HepG2 (cell line): ENCODE results near the gene PPP2R5C. TPM values are rescaled to one million over a fixed set of nuclear protein-coding genes. Genes with fewer than 3 reads are reported as not detected.
A peak's percentile ranks its signal among the peaks of the same experiment; 100 is the strongest.

Experiments
- FOXJ3 ChIP-seq: sonication (generic); formaldehyde crosslinking; IDR thresholded peaks from 2 replicates; pipeline ENCODE4 v1.4.0; 2020; ENCODE audit warnings: missing genetic modification reagents, mild to moderate bottlenecking, borderline replicate concordance
- GATA4 ChIP-seq: sonication (generic); IDR thresholded peaks from 2 replicates; pipeline ENCODE4 v1.6.1; 2016; ENCODE audit warnings: antibody characterized with exemption, low read depth, borderline replicate concordance
- HNF4A ChIP-seq: sonication (generic); formaldehyde crosslinking; IDR thresholded peaks from 2 replicates; pipeline ENCODE4 v1.4.0; 2020; ENCODE audit warnings: missing genetic modification reagents
- HNRNPH1 ChIP-seq: fragments of 200-400 bp; formaldehyde crosslinking; optimal IDR thresholded peaks from 2 replicates; pipeline ENCODE3; 2017; ENCODE audit warnings: mild to moderate bottlenecking, low read depth, low read length
- IKZF4 ChIP-seq: sonication (generic); formaldehyde crosslinking; IDR thresholded peaks from 2 replicates; pipeline ENCODE4 v1.5.1; 2020; ENCODE audit warnings: borderline replicate concordance, mild to moderate bottlenecking, low read depth, missing genetic modification reagents; ENCODE audit errors: not compliant biosample characterization
- KDM4B ChIP-seq: sonication (generic); formaldehyde crosslinking; IDR thresholded peaks from 2 replicates; pipeline ENCODE4 v1.4.0; 2020; ENCODE audit warnings: missing genetic modification reagents
- NFYB ChIP-seq: sonication (generic); formaldehyde crosslinking; IDR thresholded peaks from 2 replicates; pipeline ENCODE4 v1.4.0; 2020; ENCODE audit warnings: missing genetic modification reagents
- RARG ChIP-seq: sonication (generic); formaldehyde crosslinking; IDR thresholded peaks from 2 replicates; pipeline ENCODE4 v1.4.0; 2020; ENCODE audit warnings: low read depth, mild to moderate bottlenecking, missing genetic modification reagents
- RXRA ChIP-seq: sonication (generic); formaldehyde crosslinking; IDR thresholded peaks from 2 replicates; pipeline ENCODE4 v1.5.1; 2020; ENCODE audit warnings: missing genetic modification reagents
- RXRB ChIP-seq: IDR thresholded peaks from 2 replicates; pipeline ENCODE4 v1.6.1; 2016; ENCODE audit warnings: borderline replicate concordance, missing genetic modification reagents, missing compliant biosample characterization
- SMARCE1 ChIP-seq: fragments of 450-650 bp; IDR thresholded peaks from 2 replicates; pipeline ENCODE4 v1.6.1; 2017; ENCODE audit warnings: borderline replicate concordance
- STAT6 ChIP-seq: sonication (generic); formaldehyde crosslinking; IDR thresholded peaks from 2 replicates; pipeline ENCODE4 v1.4.0; 2020; ENCODE audit warnings: missing genetic modification reagents, mild to moderate bottlenecking, borderline replicate concordance
- ZFP41 ChIP-seq: sonication (generic); formaldehyde crosslinking; IDR thresholded peaks from 2 replicates; pipeline ENCODE4 v1.4.0; 2020; ENCODE audit warnings: mild to moderate bottlenecking, missing genetic modification reagents, borderline replicate concordance
- ZNF281 ChIP-seq: sonication (generic); formaldehyde crosslinking; IDR thresholded peaks from 2 replicates; pipeline ENCODE4 v1.4.0; 2020; ENCODE audit warnings: missing genetic modification reagents, borderline replicate concordance
- ZNF282 ChIP-seq: fragments of 450-650 bp; IDR thresholded peaks from 2 replicates; pipeline ENCODE4 v1.6.1; 2018; ENCODE audit not compliant: partially characterized antibody
- ZNF292 ChIP-seq: sonication (generic); formaldehyde crosslinking; IDR thresholded peaks from 2 replicates; pipeline ENCODE4 v1.8.1; 2022; ENCODE audit warnings: mild to moderate bottlenecking, low read depth, missing genetic modification reagents, borderline replicate concordance
- ZNF430 ChIP-seq: sonication (generic); formaldehyde crosslinking; IDR thresholded peaks from 2 replicates; pipeline ENCODE4 v1.9.0; 2021; ENCODE audit warnings: mild to moderate bottlenecking, missing genetic modification reagents
- ZNF567 ChIP-seq: sonication (generic); formaldehyde crosslinking; IDR thresholded peaks from 2 replicates; pipeline ENCODE4 v1.8.1; 2023; ENCODE audit warnings: mild to moderate bottlenecking, missing genetic modification reagents, borderline replicate concordance
- ZNF672 ChIP-seq: sonication (generic); formaldehyde crosslinking; IDR thresholded peaks from 2 replicates; pipeline ENCODE4 v1.8.1; 2022; ENCODE audit warnings: missing genetic modification reagents
- ZNF674 ChIP-seq: sonication (generic); formaldehyde crosslinking; IDR thresholded peaks from 2 replicates; pipeline ENCODE4 v1.5.0; 2020; ENCODE audit warnings: low read depth, mild to moderate bottlenecking, missing genetic modification reagents
- ZNF883 ChIP-seq: sonication (generic); formaldehyde crosslinking; IDR thresholded peaks from 2 replicates; pipeline ENCODE4 v1.5.1; 2020; ENCODE audit warnings: mild to moderate bottlenecking, missing genetic modification reagents; ENCODE audit errors: not compliant biosample characterization
- ZSCAN12 ChIP-seq: sonication (generic); formaldehyde crosslinking; IDR thresholded peaks from 2 replicates; pipeline ENCODE4 v1.9.0; 2021; ENCODE audit warnings: mild to moderate bottlenecking, missing genetic modification reagents
- polyA plus RNA-seq, 8 experiments: library from polyadenylated mRNA; depleted of rRNA in 3 of 8; stranded (reverse) in 7 of 8; unstranded in 1 of 8; fragments of >200 nt; fragmentation: Illumina TruSeq in 4 of 8; extraction: Trizol in 4 of 8; gene quantifications; 2 replicates each; pipeline versions ENCODE4 v1.2.1 to v1.2.3, GENCODE V29; 2011 to 2016; ENCODE audit warnings: low read depth in 4 of 8, missing spikeins in 1 of 8, mixed read lengths in 1 of 8; ENCODE audit not compliant: insufficient read depth in 1 of 8
- total RNA-seq, 5 experiments: library from RNA; depleted of rRNA; stranded (reverse); fragments of >200 nt; fragmentation: Illumina TruSeq; extraction: Trizol; gene quantifications; 2 replicates each; pipeline ENCODE4 v1.2.3, GENCODE V29; 2016; ENCODE audit warnings: low read depth in 1 of 5
- TF ChIP-seq, protein P1 (sequence below): sonication (generic); formaldehyde crosslinking; conservative IDR thresholded peaks from 2 replicates; pipeline ENCODE4 v1.4.0; 2020; ENCODE audit warnings: missing genetic modification reagents

Gene PPP2R5C
- total and polyA plus RNA-seq, 2 of the 13 experiments (the other 11 are each of a cell fraction or from before 2014, with no cell fraction given) = 74.3 to 78.5 TPM

DNA sequence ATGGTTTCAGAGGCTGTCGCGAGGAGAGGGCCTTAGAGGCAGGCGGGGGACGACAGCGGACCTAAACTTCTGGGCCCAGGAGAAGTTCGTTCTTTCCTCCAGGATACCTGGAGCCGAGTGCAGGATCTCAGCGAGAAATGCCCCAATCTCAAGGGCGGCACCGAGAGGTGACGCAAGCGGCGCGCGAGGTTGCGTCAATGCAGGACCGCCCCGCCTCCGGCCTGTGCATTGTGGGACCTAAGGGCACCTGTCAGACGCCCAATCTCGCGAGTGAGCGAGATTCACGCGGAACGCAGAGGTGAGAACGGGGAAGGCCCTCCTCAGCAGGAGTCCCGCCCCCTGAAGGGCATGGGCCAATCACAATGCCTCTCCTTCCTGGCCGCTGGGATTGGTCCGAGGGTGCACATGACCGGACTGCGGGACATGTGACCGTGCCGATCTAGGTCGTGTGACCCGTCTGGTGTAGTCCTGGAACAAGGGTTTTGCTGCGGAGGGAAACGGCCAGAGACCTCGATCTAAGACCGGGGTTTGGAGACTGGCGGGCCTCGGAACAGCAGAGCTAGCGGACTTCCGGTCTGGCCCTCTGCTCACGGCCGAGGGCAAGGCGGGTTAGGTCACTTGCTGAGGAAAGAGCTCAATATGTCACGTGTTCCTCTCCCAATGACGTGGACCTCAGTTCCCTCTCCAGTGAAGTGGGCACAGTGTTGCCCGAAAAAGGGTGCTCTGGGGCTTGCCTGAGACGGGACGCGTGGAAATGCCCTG is 186.6 kb downstream of the PPP2R5C start (continued):
- TF ChIP-seq ZNF282 (peak; percentile 92), FOXJ3 (CRISPR knock-in tag) (peak; percentile 74; the same call in 1 of the 2 replicates), GATA4 (no peak; the same call in 1 of the 2 replicates), ZNF674 (no peak), RXRB (CRISPR knock-in tag) (peak; percentile 70; the same call in 1 of the 2 replicates), ZNF281 (CRISPR knock-in tag) (peak; percentile 63; the same call in 1 of the 2 replicates), IKZF4 (CRISPR knock-in tag) (no peak), ZFP41 (CRISPR knock-in tag) (peak; percentile 55; the same call in 1 of the 2 replicates), HNRNPH1 (no peak), HNF4A (CRISPR knock-in tag) (peak; percentile 53), ZNF567 (peak; percentile 86; the same call in 1 of the 2 replicates), ZNF672 (CRISPR knock-in tag) (no peak), NFYB (CRISPR knock-in tag) (peak; percentile 98), STAT6 (CRISPR knock-in tag) (peak; percentile 50; the same call in 1 of the 2 replicates), SMARCE1 (no peak), ZSCAN12 (0 out of 2 replicates have a peak, but pooled peaks have one; percentile 67), ZNF883 (peak; percentile 44), RARG (no peak), KDM4B (CRISPR knock-in tag) (peak; percentile 49), ZNF292 (no peak; the same call in 1 of the 2 replicates), ZNF430 (CRISPR knock-in tag) (peak; percentile 72; the same call in 1 of the 2 replicates), RXRA (CRISPR knock-in tag) (peak; percentile 12; the same call in 1 of the 2 replicates)
- TF ChIP-seq, protein P1, sequence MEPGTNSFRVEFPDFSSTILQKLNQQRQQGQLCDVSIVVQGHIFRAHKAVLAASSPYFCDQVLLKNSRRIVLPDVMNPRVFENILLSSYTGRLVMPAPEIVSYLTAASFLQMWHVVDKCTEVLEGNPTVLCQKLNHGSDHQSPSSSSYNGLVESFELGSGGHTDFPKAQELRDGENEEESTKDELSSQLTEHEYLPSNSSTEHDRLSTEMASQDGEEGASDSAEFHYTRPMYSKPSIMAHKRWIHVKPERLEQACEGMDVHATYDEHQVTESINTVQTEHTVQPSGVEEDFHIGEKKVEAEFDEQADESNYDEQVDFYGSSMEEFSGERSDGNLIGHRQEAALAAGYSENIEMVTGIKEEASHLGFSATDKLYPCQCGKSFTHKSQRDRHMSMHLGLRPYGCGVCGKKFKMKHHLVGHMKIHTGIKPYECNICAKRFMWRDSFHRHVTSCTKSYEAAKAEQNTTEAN (CRISPR knock-in tag) = 0 out of 2 replicates have a peak, but pooled peaks have one; percentile 13
